Limb (tissue), 2 donors: ENCODE data around the gene UBE3D.
"Not testable (repeated sequence)": the region's sequence is repeated elsewhere in the genome, so short reads cannot be mapped to it uniquely, and the experiment has no call there.

Experiments used
- DNase-seq, 2 donors: peaks; one replicate each; pipeline ENCODE4 v3.0.0-alpha.2; 2016; ENCODE audit errors: extremely low spot score in 2 of 2

The UBE3D gene

DNA sequence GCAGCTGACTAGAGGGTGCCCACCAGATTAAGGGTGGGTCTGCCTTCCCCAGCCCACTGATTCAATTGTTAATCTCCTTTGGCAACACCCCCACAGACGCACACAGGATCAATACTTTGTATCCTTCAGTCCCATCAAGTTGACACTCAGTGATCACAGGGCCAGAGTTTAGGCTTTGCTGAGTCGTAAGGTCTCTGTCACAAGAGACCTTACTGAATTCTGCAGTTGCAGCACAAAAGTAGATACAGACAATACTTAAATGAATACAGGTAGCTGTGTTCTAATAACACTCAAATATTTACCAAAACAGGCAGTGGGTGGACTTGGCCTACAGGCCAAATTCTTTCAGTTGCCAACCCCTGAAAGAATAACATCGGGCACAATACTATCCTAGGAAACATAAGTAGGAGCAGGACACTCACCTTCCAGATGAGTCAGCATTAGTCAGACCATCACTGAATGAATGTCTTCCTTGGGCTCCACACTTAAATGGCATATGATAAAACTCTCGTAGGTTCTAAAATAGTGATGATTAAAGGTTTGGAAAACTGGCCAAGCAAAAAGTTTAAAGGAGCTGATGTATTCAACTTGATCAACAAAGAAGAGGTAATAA is 190.0 kb downstream of the UBE3D start:
- DNase-seq, result no peak

DNA sequence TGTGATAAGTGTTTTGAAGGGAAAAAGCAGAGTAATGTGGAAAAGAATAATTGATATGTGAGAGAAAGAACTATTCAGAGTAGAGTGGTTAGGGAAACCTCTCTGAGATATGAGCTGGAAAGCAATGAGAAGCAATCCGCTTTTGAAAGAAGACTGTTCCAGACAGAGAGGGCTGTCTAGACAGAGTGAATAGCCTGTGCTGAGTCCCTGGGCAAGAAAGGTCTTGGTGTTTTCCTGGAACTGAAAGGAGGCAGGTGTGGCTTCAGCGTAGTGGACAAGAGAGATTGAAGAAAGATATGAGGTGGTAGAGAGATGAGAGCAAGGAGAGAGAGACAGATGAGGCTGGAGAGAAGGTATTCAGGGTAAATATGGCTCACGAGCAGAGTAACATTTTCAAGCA is 190.8 kb downstream of the UBE3D start:
- DNase-seq, result no peak

DNA sequence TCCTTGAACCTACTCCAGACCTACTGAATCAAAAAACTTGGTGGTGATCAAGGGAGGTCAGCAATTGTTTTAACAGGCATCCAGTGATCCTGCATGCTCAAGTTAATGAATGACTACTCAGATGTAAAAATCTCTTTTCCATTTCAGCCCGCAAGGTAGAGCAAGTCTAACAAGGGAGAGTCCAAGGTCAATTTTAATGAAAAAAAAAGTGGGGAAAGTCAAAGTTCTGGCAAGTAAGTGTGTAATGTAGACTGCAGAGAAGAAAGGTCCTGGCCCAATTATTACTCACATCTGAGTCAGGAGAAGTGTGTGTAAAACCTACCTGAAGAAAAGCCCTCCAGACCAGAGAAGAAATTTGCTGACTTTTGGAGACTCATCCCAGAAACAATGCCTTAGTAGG is 193.5 kb downstream of the UBE3D start:
- DNase-seq, result no peak

DNA sequence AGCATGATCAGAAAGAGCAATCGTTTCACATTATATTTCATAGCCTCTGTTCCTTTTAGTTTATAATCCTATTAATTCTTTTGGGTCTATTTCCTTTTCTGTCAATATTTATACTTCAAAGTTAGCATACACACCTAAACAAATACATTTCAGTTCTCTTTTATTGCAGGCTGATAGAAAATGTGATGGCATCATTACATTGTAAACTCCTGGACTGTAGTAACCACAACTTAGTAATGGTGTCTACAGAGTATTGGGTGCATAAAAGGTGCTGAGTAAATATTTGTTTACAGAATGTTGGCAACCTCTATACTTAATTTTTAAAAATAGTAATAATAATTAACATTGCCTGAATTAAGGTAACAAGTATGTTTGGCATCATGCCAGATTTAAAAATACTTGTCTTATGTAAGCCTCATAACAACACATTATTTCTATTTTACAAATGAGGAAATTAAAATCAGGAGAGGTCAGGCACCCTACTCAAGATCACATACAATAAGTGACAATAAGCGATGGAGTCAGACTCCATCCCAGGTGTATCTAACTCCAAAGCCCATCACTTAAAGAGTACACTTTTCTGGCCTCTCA is 195.0 kb downstream of the UBE3D start:
- DNase-seq, result no peak

DNA sequence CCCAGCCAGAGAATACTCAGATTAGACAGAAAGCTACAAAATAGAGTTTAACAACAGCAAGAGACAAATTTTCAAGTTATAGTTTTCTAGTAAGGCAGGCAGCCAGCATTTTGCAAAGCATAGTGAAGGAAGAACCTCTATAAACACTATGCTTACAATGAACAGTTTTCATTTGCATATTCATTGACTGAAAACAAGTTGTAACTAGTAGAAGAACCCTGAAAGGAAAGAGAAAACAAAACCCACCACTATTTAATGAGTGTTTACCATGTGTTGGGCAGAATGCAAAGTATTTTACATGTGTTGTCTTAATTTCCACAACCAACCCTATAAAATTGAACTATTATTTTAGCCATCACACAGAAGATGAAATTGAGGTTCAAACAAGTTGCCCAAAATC is 196.1 kb downstream of the UBE3D start:
- DNase-seq, result no peak

DNA sequence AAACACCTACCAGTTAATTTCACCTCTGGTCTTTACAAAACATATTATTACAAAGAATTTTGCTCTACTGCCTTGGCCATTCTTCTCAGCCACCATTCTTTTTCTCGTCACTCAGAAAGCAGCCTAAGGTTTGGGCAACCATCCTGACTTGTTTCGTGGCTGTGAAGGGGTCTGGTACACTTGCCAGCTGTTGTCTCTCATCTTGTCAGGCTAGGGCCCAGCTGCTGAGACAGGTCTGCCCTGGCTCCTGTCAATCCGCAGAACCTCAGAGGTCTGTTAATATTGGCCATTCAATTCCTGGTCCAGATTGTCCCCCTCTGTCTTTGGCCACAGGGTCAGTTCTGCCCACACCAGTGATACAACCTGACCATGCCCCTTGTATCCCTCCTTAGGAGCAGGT is 197.7 kb downstream of the UBE3D start:
- no peak for DNase-seq

DNA sequence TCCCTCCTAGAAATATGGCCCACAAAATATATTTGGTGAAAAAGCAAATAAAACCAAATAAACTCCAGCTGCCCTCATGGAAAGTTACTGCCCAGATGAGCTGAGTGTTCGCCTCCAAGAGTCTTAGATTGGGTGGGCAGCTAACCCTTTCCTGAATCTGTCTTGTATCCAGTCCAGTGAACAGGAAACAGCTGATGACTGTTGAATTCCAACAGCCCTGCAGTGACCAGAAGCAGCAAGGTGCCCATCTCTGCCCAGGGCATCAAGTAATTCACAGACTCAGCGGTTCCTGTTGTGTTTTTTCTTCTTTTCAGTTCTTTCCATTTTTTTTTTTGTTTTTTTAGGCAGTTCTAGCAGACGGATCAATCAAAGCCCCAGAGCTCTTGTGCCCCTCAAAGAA is 199.2 kb downstream of the UBE3D start:
- DNase-seq, result no peak

DNA sequence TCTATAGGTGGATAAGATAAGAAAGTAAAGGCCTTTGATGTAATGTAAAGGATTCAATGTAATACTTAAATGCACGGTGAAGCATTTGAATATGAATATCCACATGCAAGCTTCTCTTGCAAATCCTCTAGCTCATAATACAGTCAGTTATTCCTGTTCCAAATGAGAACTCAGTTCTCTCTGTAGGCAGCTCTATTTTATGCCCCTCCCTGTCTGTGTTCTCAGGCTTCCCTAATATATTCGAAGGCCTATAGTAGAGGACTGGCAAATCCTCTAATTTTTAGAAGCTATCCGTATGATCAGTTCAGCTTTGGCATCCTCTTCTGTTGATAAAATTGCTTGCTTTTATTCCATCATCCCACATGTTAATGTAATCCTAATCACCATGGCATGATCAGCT is 200.2 kb downstream of the UBE3D start:
- no peak for DNase-seq

DNA sequence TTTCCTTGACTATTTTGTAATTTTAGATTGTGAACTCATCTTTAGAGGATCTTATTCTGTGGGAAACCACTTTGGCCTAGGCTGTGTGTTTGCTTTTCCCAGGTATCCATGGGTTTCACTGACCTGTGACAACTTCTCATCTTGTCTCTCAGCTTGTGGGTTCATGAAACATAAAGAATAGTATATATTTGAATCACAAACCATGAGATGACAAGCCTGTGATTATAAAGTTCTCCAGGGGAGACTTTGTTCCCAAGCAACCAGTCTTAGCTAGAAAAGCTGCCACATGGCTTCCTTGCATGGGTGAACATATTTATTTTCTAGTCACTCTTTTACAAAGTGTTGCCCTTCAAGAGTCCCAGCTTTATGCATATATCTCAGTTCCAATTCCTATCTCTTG is 201.9 kb downstream of the UBE3D start:
- no peak for DNase-seq

DNA sequence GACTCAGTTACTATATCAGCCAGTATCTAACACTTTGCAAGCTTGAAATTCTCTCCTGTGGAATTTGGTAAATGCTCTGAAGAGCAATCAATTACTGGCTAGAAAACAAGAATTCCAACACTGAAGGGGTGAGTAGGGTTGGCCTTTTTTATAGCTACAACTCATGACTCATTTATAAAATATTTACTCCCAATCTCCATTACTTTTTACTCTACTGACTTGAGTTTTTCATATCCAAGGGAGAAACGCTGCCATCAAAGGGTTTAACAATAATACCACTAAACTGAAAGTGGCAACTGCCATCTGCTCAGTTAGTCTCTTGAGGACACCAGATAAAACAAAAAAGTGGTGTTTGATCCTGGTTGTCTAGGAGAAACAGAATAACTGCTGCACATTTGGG is 203.1 kb downstream of the UBE3D start:
- no peak for DNase-seq

DNA sequence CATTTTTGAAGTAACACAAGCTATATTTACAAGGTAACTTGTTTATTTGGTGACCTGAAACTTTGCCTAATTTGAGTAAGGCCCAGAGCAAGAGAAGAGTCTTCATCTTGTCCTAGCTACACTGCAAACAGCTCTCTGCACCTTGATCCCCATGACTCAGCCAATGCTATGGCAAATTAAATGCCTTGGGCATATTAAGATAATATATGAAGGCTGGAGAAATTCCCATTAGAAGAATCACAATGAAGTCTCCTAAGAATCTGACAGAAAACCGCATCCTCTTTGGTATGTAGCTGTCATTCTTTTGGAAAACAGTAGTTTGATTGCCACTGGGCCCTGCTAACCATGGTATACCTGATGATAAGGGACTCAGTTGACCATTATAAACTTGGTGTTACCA is 204.5 kb downstream of the UBE3D start:
- no peak for DNase-seq

DNA sequence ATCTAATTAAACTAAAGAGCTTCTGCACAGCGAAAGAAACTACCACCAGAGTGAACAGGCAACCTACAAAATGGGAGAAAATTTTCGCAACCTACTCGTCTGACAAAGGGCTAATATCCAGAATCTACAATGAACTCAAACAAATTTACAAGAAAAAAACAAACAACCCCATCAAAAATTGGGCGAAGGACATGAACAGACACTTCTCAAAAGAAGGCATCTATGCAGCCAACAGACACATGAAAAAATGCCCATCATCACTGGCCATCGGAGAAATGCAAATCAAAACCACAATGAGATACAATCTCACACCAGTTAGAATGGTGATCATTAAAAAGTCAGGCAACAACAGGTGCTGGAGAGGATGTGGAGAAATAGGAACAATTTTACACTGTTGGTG is 209.6 kb downstream of the UBE3D start:
- not testable (repeated sequence) for DNase-seq

DNA sequence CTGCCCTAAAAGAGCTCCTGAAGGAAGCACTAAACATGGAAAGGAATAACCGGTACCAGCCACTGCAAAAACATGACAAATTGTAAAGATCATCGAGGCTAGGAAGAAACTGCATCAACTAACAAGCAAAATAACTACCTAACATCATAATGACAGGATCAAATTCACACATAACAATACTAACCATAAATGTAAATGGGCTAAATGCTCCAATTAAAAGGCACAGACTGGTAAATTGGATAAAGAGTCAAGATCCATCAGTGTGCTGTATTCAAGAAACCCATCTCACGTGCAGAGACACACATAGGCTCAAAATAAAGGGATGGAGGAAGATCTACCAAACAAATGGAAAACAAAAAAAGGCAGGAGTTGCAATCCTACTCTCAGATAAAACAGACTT is 212.7 kb downstream of the UBE3D start:
- DNase-seq, result not testable (repeated sequence)

DNA sequence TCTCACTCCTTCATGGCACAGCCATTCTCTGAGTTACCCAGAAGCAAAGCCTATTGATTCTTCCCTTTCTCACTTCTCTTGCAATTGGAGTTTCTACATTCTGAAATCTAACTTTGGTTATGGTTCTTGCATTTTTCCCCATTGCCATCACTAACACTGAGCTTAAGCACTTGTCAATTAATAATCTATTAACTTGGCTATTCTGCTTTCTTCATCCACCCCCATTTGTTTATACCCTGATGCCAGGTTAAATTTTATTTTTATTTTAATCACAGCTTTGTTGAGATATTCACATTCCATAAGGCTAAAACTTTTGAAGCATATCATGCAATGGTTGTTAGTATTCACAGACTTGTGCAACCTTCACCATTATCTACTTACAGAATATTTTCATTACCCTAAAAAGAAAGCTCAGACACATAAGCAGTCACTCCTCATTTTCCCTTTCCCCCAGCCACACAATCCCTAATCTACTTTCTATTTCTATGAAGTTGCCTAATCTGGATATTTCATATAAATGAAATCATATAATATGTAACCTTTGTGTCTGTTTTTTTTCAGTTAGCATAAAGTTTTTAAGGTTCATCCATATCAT is 222.3 kb downstream of the UBE3D start:
- no peak for DNase-seq

DNA sequence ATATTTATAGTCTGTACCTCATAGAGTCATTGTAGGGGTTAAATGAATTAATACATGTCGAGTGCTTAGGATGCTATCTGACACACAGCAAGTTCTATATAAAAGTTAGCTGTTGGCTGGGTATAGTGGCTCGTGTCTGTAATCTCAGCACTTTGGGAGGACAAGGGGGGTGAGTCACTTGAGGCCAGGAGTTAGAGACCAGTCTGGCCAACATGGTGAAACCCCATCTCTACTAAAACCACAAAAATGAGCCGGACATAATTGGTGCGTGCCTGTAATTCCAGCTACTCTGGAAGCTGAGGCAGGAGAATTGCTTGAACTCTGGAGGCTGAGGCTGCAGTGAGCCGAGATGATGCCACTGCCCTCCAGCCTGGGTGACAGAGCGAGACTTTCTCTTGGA is 222.9 kb downstream of the UBE3D start:
- no peak for DNase-seq
